Right ventricle myocardium inferior (tissue), 1 donor: ENCODE results near the gene POLR3GL. TPM values are rescaled to one million over a fixed set of nuclear protein-coding genes. Genes with fewer than 3 reads are reported as not detected.
"Not testable (repeated sequence)": the region's sequence is repeated elsewhere in the genome, so short reads cannot be mapped to it uniquely, and the experiment has no call there.

ENCODE experiments used
- ATAC-seq: fragments of 200-7000 bp; cut with Tn5 transposase; one replicate; pipeline ENCODE4 v1.9.1; 2020; ENCODE audit warnings: mild to moderate bottlenecking, moderate library complexity
- DNase-seq: peaks from one replicate; pipeline ENCODE4 v3.0.0; 2021; ENCODE audit errors: missing footprints
- intact Hi-C: fragments of 100-400 bp; cut with DNase I; formaldehyde crosslinking; loops from one replicate; pipeline ENCODE4 v1.11.0; 2022
- total RNA-seq: library from RNA; stranded (reverse); fragmentation: NEBNext Ultra II Directional; extraction: Animal tissue kit (Norgen Biotek cat#: 25700); gene quantifications from one replicate; pipeline ENCODE4 v1.2.1, GENCODE V29; 2021
- donor health status: DM: no; HTN: yes; CAD: no; lungs with severe emphysema.

POLR3GL gene
- total RNA-seq, 1 donor from 2014 or later: 49.1 TPM

DNA sequence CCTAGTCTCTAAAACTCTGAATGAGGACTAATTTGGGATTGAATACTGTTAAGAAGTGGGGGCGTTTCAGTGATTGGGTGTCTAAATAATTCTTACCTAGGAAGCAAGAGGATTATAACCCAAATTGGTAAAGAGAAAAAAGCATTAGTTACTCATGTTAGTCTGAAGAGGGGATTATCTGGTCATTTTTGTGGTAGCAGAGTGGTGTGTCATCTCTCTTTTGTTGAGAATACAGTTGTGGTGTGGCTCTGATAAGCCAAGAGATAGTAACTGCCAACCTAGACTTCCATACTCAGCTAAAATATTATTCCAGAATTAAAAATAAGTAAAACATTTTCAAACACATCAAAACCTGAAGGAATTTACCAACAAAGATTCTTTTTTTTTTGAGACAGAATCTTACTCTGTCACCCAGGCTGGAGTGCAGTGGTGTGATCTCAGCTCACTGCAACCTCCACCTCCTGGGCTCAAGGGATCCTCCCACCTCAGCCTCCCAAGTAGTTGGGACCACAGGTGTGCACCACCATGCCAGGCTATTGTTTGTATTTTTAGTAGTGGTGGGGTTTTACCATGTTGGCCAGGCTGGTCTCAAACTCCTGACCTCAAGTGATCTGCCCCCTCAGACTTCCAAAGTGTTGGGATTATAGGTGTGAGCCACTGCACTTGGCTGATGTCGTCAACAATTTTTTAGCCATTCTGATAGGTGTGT lies 61.5 kb downstream of the POLR3GL start:
- intact Hi-C loops, ATAC-seq, DNase-seq: not testable (repeated sequence)

DNA sequence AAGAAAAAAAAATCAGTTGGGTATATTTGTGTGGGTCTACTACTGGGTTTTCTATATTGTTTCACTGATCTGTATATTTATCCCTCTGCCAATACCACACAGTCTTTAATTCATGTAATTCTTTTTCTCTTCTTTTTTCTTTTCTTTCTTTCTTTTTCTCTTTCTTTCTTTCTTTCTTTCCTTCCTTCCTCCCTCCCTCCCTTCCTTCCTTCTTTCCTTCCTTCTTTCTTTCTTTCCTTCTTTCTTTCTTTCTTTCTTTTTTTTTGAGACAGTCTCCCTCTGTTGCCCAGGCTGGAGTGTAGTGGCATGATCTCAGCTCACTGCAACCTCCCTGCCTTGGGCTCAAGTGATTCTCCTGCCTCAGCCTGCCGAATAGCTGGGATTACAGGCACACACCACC lies 62.2 kb downstream of the POLR3GL start:
- ATAC-seq, DNase-seq, intact Hi-C loops: not testable (repeated sequence)

Other genes with a start within 250 kb of the POLR3GL start
- not detected for gene CD160, start 245.2 kb upstream of the POLR3GL start, total RNA-seq
- gene RNF115, start 140.6 kb upstream of the POLR3GL start, total RNA-seq: 47.9 TPM
- 11.4 TPM for gene POLR3C, start 140.5 kb upstream of the POLR3GL start, total RNA-seq
- 3.3 TPM for gene NUDT17, start 119.1 kb upstream of the POLR3GL start, total RNA-seq
- 15.7 TPM for gene PIAS3, start 105.6 kb upstream of the POLR3GL start, total RNA-seq
- 1.1 TPM for gene ANKRD35, start 78.8 kb upstream of the POLR3GL start, total RNA-seq
- 0.73 TPM for gene ITGA10, start 54.6 kb upstream of the POLR3GL start, total RNA-seq
- 19.2 TPM for gene PEX11B, start 46.0 kb upstream of the POLR3GL start, total RNA-seq
- 63.6 TPM for gene RBM8A, start 37.2 kb upstream of the POLR3GL start, total RNA-seq
- gene LIX1L, start 6.7 kb upstream of the POLR3GL start, total RNA-seq: 25.8 TPM
- gene ANKRD34A, start 115 bp upstream of the POLR3GL start, total RNA-seq: 0.62 TPM
- gene TXNIP, start 31.9 kb downstream of the POLR3GL start, total RNA-seq: 1,017 TPM
- 71.0 TPM for gene HJV, start 57.0 kb downstream of the POLR3GL start, total RNA-seq
- 0.62 TPM for gene NBPF10, start 180.1 kb downstream of the POLR3GL start, total RNA-seq